Keratinocyte (primary cell): ENCODE results near the gene KLF11. TPM values are rescaled to one million over a fixed set of nuclear protein-coding genes. Genes with fewer than 3 reads are reported as not detected.

Source experiments
- DNase-seq: peaks from one replicate; pipeline ENCODE4 v3.0.0-alpha.2; 2011; ENCODE audit warnings: low read depth, missing footprints, low spot score
- FAIRE-seq: peaks from 2 replicates; lab custom pipeline; 2011; peaks lifted over from hg19 to GRCh38; lab: Jason Lieb, UNC
- H2AFZ ChIP-seq: 2 replicates; pipeline ENCODE4 v1.6.0; 2012; ENCODE audit warnings: low read length, control low read depth, inconsistent platforms; ENCODE audit not compliant: control insufficient read depth
- H3K27ac ChIP-seq: 2 replicates; pipeline ENCODE4 v1.5.1; 2011; ENCODE audit warnings: low read length; ENCODE audit not compliant: control insufficient read depth, insufficient read depth
- H3K27me3 ChIP-seq: 3 replicates; pipeline ENCODE4 v1.6.0; 2011; ENCODE audit warnings: low read length; ENCODE audit not compliant: control insufficient read depth, insufficient read depth; ENCODE audit errors: extremely low read depth
- H3K36me3 ChIP-seq, 2 experiments: 2 replicates in 1 of 2; 3 replicates in 1 of 2; pipeline ENCODE4 v1.5.1; 2011; ENCODE audit warnings: low read length in 2 of 2, mild to moderate bottlenecking in 1 of 2; ENCODE audit not compliant: control insufficient read depth in 2 of 2, insufficient read depth in 2 of 2; ENCODE audit errors: extremely low read depth in 1 of 2
- H3K4me1 ChIP-seq: 3 replicates; pipeline ENCODE4 v1.5.1; 2011; ENCODE audit warnings: low read length; ENCODE audit not compliant: control insufficient read depth, insufficient read depth; ENCODE audit errors: extremely low read depth
- H3K4me2 ChIP-seq: 3 replicates; pipeline ENCODE4 v1.6.0; 2011; ENCODE audit warnings: low read depth, low read length; ENCODE audit not compliant: control insufficient read depth, insufficient read depth; ENCODE audit errors: extremely low read depth
- H3K4me3 ChIP-seq, 3 experiments: fragments of 200-600 bp in 1 of 3; sonication (generic) in 1 of 3; 2 replicates in 2 of 3; 3 replicates in 1 of 3; pipeline ENCODE4 v1.5.1; 2011 to 2016; ENCODE audit warnings: low read length in 3 of 3, mild to moderate bottlenecking in 3 of 3, control low read depth in 2 of 3, inconsistent platforms in 1 of 3, low read depth in 1 of 3, mixed read lengths in 1 of 3, mixed run types in 1 of 3, moderate library complexity in 1 of 3; ENCODE audit not compliant: control insufficient read depth in 2 of 3, insufficient read depth in 2 of 3; ENCODE audit errors: extremely low read depth in 1 of 3
- H3K79me2 ChIP-seq: 2 replicates; pipeline ENCODE4 v1.6.0; 2012; ENCODE audit warnings: low read length; ENCODE audit not compliant: control insufficient read depth, insufficient read depth
- H3K9ac ChIP-seq: 3 replicates; pipeline ENCODE4 v1.6.0; 2011; ENCODE audit warnings: low read length; ENCODE audit not compliant: control insufficient read depth, insufficient read depth; ENCODE audit errors: extremely low read depth
- H3K9me1 ChIP-seq: 3 replicates; pipeline ENCODE4 v1.6.0; 2011; ENCODE audit warnings: low read length; ENCODE audit not compliant: control insufficient read depth, insufficient read depth; ENCODE audit errors: extremely low read depth
- H3K9me3 ChIP-seq: 2 replicates; pipeline ENCODE4 v1.5.1; 2012; ENCODE audit warnings: low read depth, low read length; ENCODE audit not compliant: control insufficient read depth
- H4K20me1 ChIP-seq: 3 replicates; pipeline ENCODE4 v1.6.0; 2011; ENCODE audit warnings: low read length; ENCODE audit not compliant: control insufficient read depth, insufficient read depth; ENCODE audit errors: extremely low read depth
- EZH2 ChIP-seq: IDR thresholded peaks from one replicate; pipeline ENCODE4 v1.6.1; 2012; ENCODE audit warnings: inconsistent platforms, mild to moderate bottlenecking, low read length, moderate library complexity
- dilution Hi-C: fragments of 300-500 bp; cut with MboI; formaldehyde crosslinking; loops from one replicate; pipeline ENCODE4 v1.7.0; 2020; ENCODE audit warnings: low sequenced_read_pairs; ENCODE audit not compliant: extremely low pct_ligation_motif_present
- polyA plus RNA-seq, 5 experiments: library from polyadenylated mRNA; depleted of rRNA in 3 of 5; stranded (reverse) in 3 of 5; stranded (forward) in 1 of 5; unstranded in 1 of 5; fragments of >200 nt; gene quantifications; 1 replicate in 1 of 5; 2 replicates in 3 of 5; 3 replicates in 1 of 5; pipeline versions ENCODE4 v1.2.1 to v1.2.3, GENCODE V29; 2011 to 2012; ENCODE audit warnings: missing spikeins in 2 of 5, low read depth in 1 of 5, low replicate concordance in 1 of 5
- TF ChIP-seq, protein P1 (sequence below), 3 experiments: IDR thresholded peaks in 1 of 3; conservative IDR thresholded peaks in 1 of 3; optimal IDR thresholded peaks in 1 of 3; 2 replicates in 2 of 3; 3 replicates in 1 of 3; pipeline versions ENCODE3 to v1.5.1; 2011; ENCODE audit warnings: low read length in 3 of 3, mild to moderate bottlenecking in 3 of 3, moderate library complexity in 2 of 3, control low read depth in 1 of 3, inconsistent platforms in 1 of 3; ENCODE audit not compliant: insufficient read depth in 2 of 3; ENCODE audit errors: extremely low read depth in 1 of 3

Gene KLF11
- polyA plus RNA-seq, 1 donor (not counting 4 experiments of a cell fraction or from before 2014, with no cell fraction given), result 7.0 TPM

GRCh38 chr2:10085668-10086059, 42.3 kb downstream of the KLF11 start:
- no peak for TF ChIP-seq EZH2
- TF ChIP-seq, protein P1, sequence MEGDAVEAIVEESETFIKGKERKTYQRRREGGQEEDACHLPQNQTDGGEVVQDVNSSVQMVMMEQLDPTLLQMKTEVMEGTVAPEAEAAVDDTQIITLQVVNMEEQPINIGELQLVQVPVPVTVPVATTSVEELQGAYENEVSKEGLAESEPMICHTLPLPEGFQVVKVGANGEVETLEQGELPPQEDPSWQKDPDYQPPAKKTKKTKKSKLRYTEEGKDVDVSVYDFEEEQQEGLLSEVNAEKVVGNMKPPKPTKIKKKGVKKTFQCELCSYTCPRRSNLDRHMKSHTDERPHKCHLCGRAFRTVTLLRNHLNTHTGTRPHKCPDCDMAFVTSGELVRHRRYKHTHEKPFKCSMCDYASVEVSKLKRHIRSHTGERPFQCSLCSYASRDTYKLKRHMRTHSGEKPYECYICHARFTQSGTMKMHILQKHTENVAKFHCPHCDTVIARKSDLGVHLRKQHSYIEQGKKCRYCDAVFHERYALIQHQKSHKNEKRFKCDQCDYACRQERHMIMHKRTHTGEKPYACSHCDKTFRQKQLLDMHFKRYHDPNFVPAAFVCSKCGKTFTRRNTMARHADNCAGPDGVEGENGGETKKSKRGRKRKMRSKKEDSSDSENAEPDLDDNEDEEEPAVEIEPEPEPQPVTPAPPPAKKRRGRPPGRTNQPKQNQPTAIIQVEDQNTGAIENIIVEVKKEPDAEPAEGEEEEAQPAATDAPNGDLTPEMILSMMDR (optimal IDR thresholded peaks at IDR 0.05 in 1 of 3, IDR thresholded peaks at IDR 0.05 in 1 of 3, conservative IDR thresholded peaks at IDR 0.05 in 1 of 3; ENCODE audit: extremely low read depth in 1 of 3, insufficient read depth in 2 of 3, low read length in 3 of 3), result no peak
- no peak overlapping the region for H3K4me2 ChIP-seq
- FAIRE-seq (no peak), DNase-seq (no peak)
- no peak overlapping the region for H3K9ac ChIP-seq
- H3K79me2 ChIP-seq, result no peaks in the 10 kb centered on the region
- no peaks in the 10 kb centered on the region for H3K36me3 ChIP-seq
- dilution Hi-C loops, result no loop called here
- H3K4me1 ChIP-seq, result no peaks in the 10 kb centered on the region
- no peaks in the 10 kb centered on the region for H3K9me3 ChIP-seq
- no peak overlapping the region for H2AFZ ChIP-seq
- no peak overlapping the region for H3K27ac ChIP-seq
- no peaks in the 10 kb centered on the region for H4K20me1 ChIP-seq
- no peak overlapping the region for H3K4me3 ChIP-seq
- no peaks in the 10 kb centered on the region for H3K9me1 ChIP-seq
- H3K27me3 ChIP-seq, result peaks cover 33% of the 10 kb centered on the region

- Histone ChIP-seq H3K9me3 (no peaks in the 10 kb centered on the region), H3K27ac (no peak overlapping the region), H3K79me2 (no peaks in the 10 kb centered on the region), H3K9ac (no peak overlapping the region), H3K36me3 (no peaks in the 10 kb centered on the region), H3K9me1 (no peaks in the 10 kb centered on the region), H4K20me1 (no peaks in the 10 kb centered on the region), H3K4me1 (no peaks in the 10 kb centered on the region), H2AFZ (no peak overlapping the region), H3K4me3 (no peak overlapping the region), H3K4me2 (no peak overlapping the region), H3K27me3 (peaks cover 30% of the 10 kb centered on the region)
- FAIRE-seq (no peak), DNase-seq (no peak)
- dilution Hi-C loops, result no loop called here
- TF ChIP-seq, protein P1 (optimal IDR thresholded peaks at IDR 0.05 in 1 of 3, IDR thresholded peaks at IDR 0.05 in 1 of 3, conservative IDR thresholded peaks at IDR 0.05 in 1 of 3; ENCODE audit: extremely low read depth in 1 of 3, insufficient read depth in 2 of 3, low read length in 3 of 3), result no peak
- TF ChIP-seq EZH2, result no peak
Measured at GRCh38 chr2:10086950-10087349, 43.6 kb downstream of the KLF11 start.
